Thymus (tissue), 14 donors: ENCODE measurements around the gene SETDB1. TPM values are rescaled to one million over a fixed set of nuclear protein-coding genes. Genes with fewer than 3 reads are reported as not detected.
"Not testable (repeated sequence)": the region's sequence is repeated elsewhere in the genome, so short reads cannot be mapped to it uniquely, and the experiment has no call there.

ENCODE experiments used
- DNase-seq, 9 donors: peaks; one replicate each; pipeline ENCODE4 v3.0.0-alpha.2; 2013; ENCODE audit warnings: low spot score in 9 of 9, low read depth in 6 of 9, missing footprints in 1 of 9
- H3K27ac ChIP-seq, 2 donors: one replicate each; pipeline ENCODE4 v1.5.1; 2013; ENCODE audit warnings: control low read depth in 1 of 2, low read depth in 1 of 2, low read length in 1 of 2, mild to moderate bottlenecking in 1 of 2, moderate library complexity in 1 of 2
- H3K27me3 ChIP-seq, 2 donors: one replicate each; pipeline ENCODE4 v1.5.1; 2013; ENCODE audit warnings: low read length in 1 of 2; ENCODE audit not compliant: control insufficient read depth in 2 of 2, insufficient read depth in 1 of 2
- H3K36me3 ChIP-seq, 2 donors: one replicate each; pipeline ENCODE4 v1.5.1; 2013; ENCODE audit warnings: low read length in 1 of 2, mild to moderate bottlenecking in 1 of 2, moderate library complexity in 1 of 2; ENCODE audit not compliant: control insufficient read depth in 2 of 2, insufficient read depth in 2 of 2
- H3K4me1 ChIP-seq, 2 donors: one replicate each; pipeline ENCODE4 v1.5.1; 2013; ENCODE audit warnings: low read length in 2 of 2; ENCODE audit not compliant: control insufficient read depth in 2 of 2, insufficient read depth in 2 of 2
- H3K4me3 ChIP-seq, 2 donors: one replicate each; pipeline ENCODE4 v1.5.1; 2013; ENCODE audit warnings: low read length in 2 of 2, control low read depth in 1 of 2, mild to moderate bottlenecking in 1 of 2
- H3K9me3 ChIP-seq, 2 donors: one replicate each; pipeline ENCODE4 v1.5.1; 2013; ENCODE audit warnings: low read length in 1 of 2, mild to moderate bottlenecking in 1 of 2; ENCODE audit not compliant: control insufficient read depth in 2 of 2, insufficient read depth in 1 of 2
- WGBS: extraction: QIAGEN DNeasy Blood & Tissue Kit; methylation state at CpG from one replicate; pipeline ENCODE4 v1.1.7; 2013; 5-methylcytosine and 5-hydroxymethylcytosine counted together
- long read RNA-seq, 10 donors: transcript quantifications; one replicate each; lab custom pipeline, GENCODE V29; 2026
- polyA plus RNA-seq: library from polyadenylated mRNA; stranded (reverse); fragments of 200-250 nt; gene quantifications from one replicate; pipeline ENCODE4 v1.2.3, GENCODE V29; 2013
- total RNA-seq: library from RNA; stranded (reverse); fragments of 120-200 nt; gene quantifications from one replicate; pipeline ENCODE4 v1.2.4, GENCODE V29; 2013
- donor health status: healthy.

SETDB1 gene
- total RNA-seq (35.5 TPM), polyA plus RNA-seq (25.9 TPM)
- long read RNA-seq, donor 1, result 0 reads
- long read RNA-seq, donor 2, full-length matches to known transcripts, result 4 of 78 reads
- long read RNA-seq, donor 2, partial matches to known transcripts, result 11 of 78 reads
- long read RNA-seq, donor 2, other reads (novel, unspliced or antisense), result 63 of 78 reads
- long read RNA-seq, donor 3, partial matches to known transcripts, result 11 of 14 reads
- long read RNA-seq, donor 3, other reads (novel, unspliced or antisense), result 0 of 14 reads
- long read RNA-seq, donor 4, partial matches to known transcripts, result 10 of 10 reads
- long read RNA-seq, donor 4, other reads (novel, unspliced or antisense), result 0 of 10 reads
- long read RNA-seq, donor 5, partial matches to known transcripts, result 5 of 8 reads
- long read RNA-seq, donor 5, other reads (novel, unspliced or antisense), result 0 of 8 reads
- long read RNA-seq, donor 6, result 0 reads
- long read RNA-seq, donor 7, partial matches to known transcripts, result 0 of 1 reads
- long read RNA-seq, donor 7, other reads (novel, unspliced or antisense), result 0 of 1 reads
- long read RNA-seq, donor 8, result 0 reads
- long read RNA-seq, donor 9, partial matches to known transcripts, result 0 of 2 reads
- long read RNA-seq, donor 9, other reads (novel, unspliced or antisense), result 0 of 2 reads
- long read RNA-seq, donor 10, partial matches to known transcripts, result 0 of 2 reads
- long read RNA-seq, donor 10, other reads (novel, unspliced or antisense), result 0 of 2 reads

DNA sequence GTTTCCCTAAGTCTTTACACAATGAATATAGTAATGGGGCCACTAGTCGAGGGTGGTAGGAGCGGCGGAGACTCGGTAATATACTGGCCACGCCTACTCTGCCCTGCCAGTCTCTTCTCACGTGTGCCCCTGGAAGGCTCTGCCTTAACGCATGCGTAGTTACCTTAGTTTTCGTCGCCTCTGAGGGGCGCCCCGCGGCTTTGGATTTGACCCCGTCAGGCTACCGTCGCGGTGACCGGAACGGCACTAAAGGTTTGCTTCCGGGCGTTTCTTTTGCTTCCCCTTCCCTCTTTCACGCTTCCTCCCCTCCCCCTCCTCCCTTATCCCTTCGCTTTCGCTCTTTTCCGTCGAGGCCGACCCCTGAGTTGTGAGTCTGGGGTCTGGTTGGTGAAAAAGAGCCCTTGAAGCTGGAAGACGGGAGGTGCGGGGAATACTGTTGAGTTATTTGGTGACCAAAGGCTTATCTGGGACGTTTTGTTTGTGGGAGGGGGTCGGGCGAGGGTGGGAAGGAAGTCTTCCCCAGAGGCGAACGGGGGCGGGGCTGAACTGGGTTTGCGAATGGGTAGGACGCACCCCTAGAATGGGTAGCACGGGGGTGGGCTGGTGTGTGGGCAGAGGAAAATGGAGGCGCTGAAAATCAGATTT is at the start of gene SETDB1:
Gene SETDB1 (plus strand): TSS at position 267 of the 645 bp plus-strand sequence. CDS start 1,352 bp downstream, outside the sequence.
- under 1% methylated on average over 39 of the region's 39 CpGs for WGBS
- Histone ChIP-seq H3K27me3 (no peaks in the 10 kb centered on the region), H3K36me3 (peaks cover 22 to 29% of the 10 kb centered on the region in 2 donors), H3K4me3 (peak within 1 kb of the TSS; percentile 61 to 84), H3K4me1 (peaks cover 0 to 4% of the 10 kb centered on the region in 2 donors), H3K27ac (peak within 1 kb of the TSS; percentile 79 to 85), H3K9me3 (peaks cover 1 to 10% of the 10 kb centered on the region in 2 donors)
- peak; percentile 78 to 96 (median 87) for DNase-seq

GRCh38 chr1:150878931-150879330 is 47.2 kb upstream of the SETDB1 start:
- H3K27ac ChIP-seq, H3K4me3 ChIP-seq, H3K27me3 ChIP-seq, H3K36me3 ChIP-seq, DNase-seq, H3K9me3 ChIP-seq, H3K4me1 ChIP-seq: not testable (repeated sequence)
- WGBS, result 100% methylated on average over 2 of the region's 2 CpGs

DNA sequence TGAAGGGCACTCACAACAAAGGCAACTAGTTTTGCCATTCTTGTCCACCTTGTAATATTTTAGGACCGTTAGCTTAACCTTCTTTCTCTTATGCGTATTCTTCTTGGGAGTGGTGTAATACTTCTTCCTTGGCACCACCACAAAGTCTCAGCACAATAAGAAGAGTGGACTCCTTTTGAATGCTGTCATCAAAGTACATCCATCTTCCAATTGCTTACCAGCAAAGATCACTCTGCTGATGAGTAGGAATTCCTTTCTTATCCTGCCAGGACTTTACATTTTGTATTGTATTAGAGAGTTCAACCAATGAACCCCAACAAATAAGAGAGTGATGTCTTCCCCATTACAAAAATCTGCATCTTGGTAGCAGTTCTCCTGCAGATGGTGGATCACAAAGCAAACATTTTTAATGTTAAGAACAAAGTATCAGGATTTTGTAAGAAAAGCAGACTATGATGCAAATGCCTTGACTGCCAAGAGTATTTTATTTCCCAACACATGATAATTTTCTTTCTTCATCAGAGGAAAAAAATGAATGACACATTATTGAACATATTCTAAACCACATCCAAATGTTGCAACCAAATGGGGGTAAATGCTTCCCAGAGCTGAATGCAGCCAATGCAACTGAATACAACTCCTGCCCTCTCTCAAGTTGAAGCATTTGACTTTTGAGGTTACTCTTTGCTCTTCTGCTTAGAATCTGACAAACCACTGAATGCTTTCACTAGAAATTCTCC is 44.7 kb upstream of the SETDB1 start:
- Histone ChIP-seq H3K27ac (no peak overlapping the region), H3K27me3 (no peaks in the 10 kb centered on the region), H3K4me3 (no peak overlapping the region), H3K4me1 (peaks cover 0 to 5% of the 10 kb centered on the region in 2 donors), H3K36me3 (no peaks in the 10 kb centered on the region), H3K9me3 (no peaks in the 10 kb centered on the region)
- 95% methylated on average over 2 of the region's 2 CpGs for WGBS
- DNase-seq, result no peak

- DNase-seq, result not testable (repeated sequence)
Measured at GRCh38 chr1:150883121-150883520, 43.0 kb upstream of the SETDB1 start.

GRCh38 chr1:150887018-150887417 is 39.1 kb upstream of the SETDB1 start, which contains the start of gene CTXND2:
TSS of gene CTXND2 (plus strand) at chr1:150887136. CDS start at chr1:150912315, 25,179 bp downstream.
- H3K27me3 ChIP-seq, result no peaks in the 10 kb centered on the region
- no peaks in the 10 kb centered on the region for H3K36me3 ChIP-seq
- H3K9me3 ChIP-seq, result peaks cover 0 to 3% of the 10 kb centered on the region in 2 donors
- no peak for DNase-seq
- H3K4me1 ChIP-seq, result peaks cover 0 to 10% of the 10 kb centered on the region in 2 donors
- H3K27ac ChIP-seq, result no peak within 1 kb of the TSS
- H3K4me3 ChIP-seq, result no peak within 1 kb of the TSS
- WGBS, result 90% methylated on average over 3 of the region's 3 CpGs

More at GRCh38 chr1:150883121-150883520, 43.0 kb upstream of the SETDB1 start:
- not testable (repeated sequence) for H3K4me3 ChIP-seq, H3K9me3 ChIP-seq, H3K27ac ChIP-seq, H3K27me3 ChIP-seq, H3K4me1 ChIP-seq, H3K36me3 ChIP-seq
- WGBS, result 96% methylated on average over 5 of the region's 5 CpGs

- peaks cover 0 to 10% of the 10 kb centered on the region in 2 donors for H3K4me1 ChIP-seq
- H3K4me3 ChIP-seq, result no peak overlapping the region
- H3K9me3 ChIP-seq, result peaks cover 0 to 3% of the 10 kb centered on the region in 2 donors
- no peak overlapping the region for H3K27ac ChIP-seq
- DNase-seq, result no peak
- no peaks in the 10 kb centered on the region for H3K36me3 ChIP-seq
- H3K27me3 ChIP-seq, result no peaks in the 10 kb centered on the region
- WGBS, result 98% methylated on average over 8 of the region's 8 CpGs
Measured at GRCh38 chr1:150888727-150889126, 37.4 kb upstream of the SETDB1 start.

GRCh38 chr1:150890033-150890416 is 36.1 kb upstream of the SETDB1 start:
- Histone ChIP-seq H3K9me3 (peaks cover 0 to 3% of the 10 kb centered on the region in 2 donors), H3K4me3 (no peak overlapping the region), H3K4me1 (peaks cover 0 to 10% of the 10 kb centered on the region in 2 donors), H3K27me3 (no peaks in the 10 kb centered on the region), H3K27ac (peak overlapping the region in 1 of 2 donors; percentile 2), H3K36me3 (no peaks in the 10 kb centered on the region)
- DNase-seq, result peak in 4 of 9 donors; percentile 19 to 59 (median 30)
- 1% methylated on average over 1 of the region's 1 CpG for WGBS

DNA sequence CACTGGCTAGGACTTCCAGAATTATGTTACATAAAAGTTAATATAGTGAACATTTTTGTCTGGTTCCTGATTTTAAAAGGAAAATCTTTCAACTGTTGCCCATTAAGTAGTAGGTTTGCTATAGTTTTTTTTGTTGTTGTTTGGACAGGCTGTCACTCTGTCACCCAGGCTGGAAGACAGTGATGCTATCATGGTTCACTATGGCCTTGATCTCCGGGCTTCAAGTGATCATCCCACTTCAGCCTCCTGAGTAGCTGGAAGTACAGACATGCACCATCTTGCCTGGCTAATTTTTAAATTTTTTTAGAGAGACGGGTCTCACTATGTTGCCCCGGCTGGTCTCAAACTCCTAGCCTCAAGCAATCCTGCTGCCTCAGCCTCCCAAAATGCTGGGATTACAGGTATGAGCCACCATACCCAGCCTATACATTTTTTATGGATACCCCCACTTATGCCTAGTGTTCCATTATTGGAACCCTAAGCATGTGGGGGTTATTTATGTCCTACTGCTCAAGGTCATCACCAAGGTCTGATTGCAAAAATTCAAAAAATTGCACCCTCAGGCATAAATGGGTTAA is 32.7 kb upstream of the SETDB1 start:
- Histone ChIP-seq H3K4me3 (no peak overlapping the region), H3K27ac (no peak overlapping the region), H3K9me3 (peaks cover 0 to 3% of the 10 kb centered on the region in 2 donors), H3K36me3 (no peaks in the 10 kb centered on the region), H3K4me1 (peaks cover 0 to 10% of the 10 kb centered on the region in 2 donors), H3K27me3 (no peaks in the 10 kb centered on the region)
- no peak for DNase-seq
- 97% methylated on average over 3 of the region's 3 CpGs for WGBS
